GM23248 (cell line): ENCODE results near the gene CD86. TPM values are rescaled to one million over a fixed set of nuclear protein-coding genes. Genes with fewer than 3 reads are reported as not detected.
A peak's percentile ranks its signal among the peaks of the same experiment; 100 is the strongest.

Source experiments
- DNase-seq: peaks from one replicate; pipeline ENCODE4 v3.0.0-alpha.2; 2015
- H2AFZ ChIP-seq: fragments of 200-600 bp; sonication (generic); 2 replicates; pipeline ENCODE4 v1.6.1; 2016; ENCODE audit warnings: antibody characterized with exemption
- H3F3A ChIP-seq: fragments of 200-600 bp; sonication (generic); 2 replicates; pipeline ENCODE4 v1.6.1; 2016; ENCODE audit warnings: mild to moderate bottlenecking, antibody characterized with exemption, mixed run types; ENCODE audit not compliant: insufficient read depth
- H3K27ac ChIP-seq: fragments of 200-600 bp; sonication (generic); 2 replicates; pipeline ENCODE4 v1.5.1; 2016; ENCODE audit warnings: mild to moderate bottlenecking
- H3K27me3 ChIP-seq: fragments of 200-600 bp; sonication (generic); replicated peaks from 2 replicates; pipeline ENCODE4 v1.6.1; 2016; ENCODE audit warnings: mild to moderate bottlenecking; ENCODE audit not compliant: insufficient read depth
- H3K36me3 ChIP-seq: fragments of 200-600 bp; sonication (generic); 2 replicates; pipeline ENCODE4 v1.6.1; 2016; ENCODE audit warnings: low read depth, mild to moderate bottlenecking
- H3K4me1 ChIP-seq: fragments of 200-600 bp; sonication (generic); 2 replicates; pipeline ENCODE4 v1.6.1; 2016; ENCODE audit warnings: mild to moderate bottlenecking; ENCODE audit not compliant: insufficient read depth
- H3K4me2 ChIP-seq: fragments of 200-600 bp; sonication (generic); one replicate; pipeline ENCODE4 v1.6.1; 2016; ENCODE audit warnings: mild to moderate bottlenecking; ENCODE audit not compliant: unreplicated experiment
- H3K4me3 ChIP-seq: fragments of 200-600 bp; sonication (generic); 2 replicates; pipeline ENCODE4 v1.5.1; 2016; ENCODE audit warnings: mild to moderate bottlenecking
- H3K79me2 ChIP-seq: fragments of 200-600 bp; sonication (generic); 2 replicates; pipeline ENCODE4 v1.6.1; 2016; ENCODE audit warnings: mild to moderate bottlenecking; ENCODE audit not compliant: insufficient read depth
- H3K9ac ChIP-seq: fragments of 200-600 bp; sonication (generic); 2 replicates; pipeline ENCODE4 v1.6.1; 2016; ENCODE audit warnings: mild to moderate bottlenecking
- H3K9me2 ChIP-seq: fragments of 200-600 bp; sonication (generic); 2 replicates; pipeline ENCODE4 v1.6.1; 2016; ENCODE audit warnings: mixed run types, mild to moderate bottlenecking, moderate library complexity; ENCODE audit not compliant: insufficient read depth
- H3K9me3 ChIP-seq: fragments of 200-600 bp; sonication (generic); one replicate; pipeline ENCODE4 v1.6.1; 2017; ENCODE audit warnings: low read depth
- H4K20me1 ChIP-seq: fragments of 200-600 bp; sonication (generic); 2 replicates; pipeline ENCODE4 v1.6.0; 2016; ENCODE audit not compliant: insufficient read depth
- EZH2 ChIP-seq: fragments of 200-600 bp; sonication (generic); IDR thresholded peaks from 2 replicates; pipeline ENCODE4 v1.6.1; 2018; ENCODE audit warnings: antibody characterized with exemption, mild to moderate bottlenecking; ENCODE audit not compliant: insufficient read depth, poor library complexity, severe bottlenecking
- EZH2phosphoT487 ChIP-seq: fragments of 200-600 bp; sonication (generic); IDR thresholded peaks from 2 replicates; pipeline ENCODE4 v1.6.1; 2018; ENCODE audit warnings: antibody characterized with exemption, moderate library complexity, mild to moderate bottlenecking, low read depth; ENCODE audit not compliant: insufficient read depth
- WGBS, 2 experiments: methylation state at CpG; one replicate each; pipeline ENCODE4 v1.1.6; 2015 to 2017; ENCODE audit warnings: low lambda C conversion rate in 2 of 2, low coverage in 1 of 2; ENCODE audit errors: missing lambda C conversion rate in 2 of 2; 5-methylcytosine and 5-hydroxymethylcytosine counted together
- in situ Hi-C: fragments of 300-500 bp; cut with MboI; formaldehyde crosslinking; loops from 2 replicates; pipeline ENCODE4 v1.15.0; 2020
- polyA plus RNA-seq: library from polyadenylated mRNA; unstranded; fragments of >200 nt; fragmentation: Nextera tagmentation; extraction: Ambion mirVana; gene quantifications from 2 replicates; pipeline ENCODE4 v1.2.1, GENCODE V29; 2016
- total RNA-seq: library from RNA; depleted of rRNA; stranded (reverse); fragments of >200 nt; shearing (Covaris generic); gene quantifications from 2 replicates; pipeline ENCODE4 v1.2.3, GENCODE V29; 2014

CD86 gene
- total and polyA plus RNA-seq, 2 experiments from 2014 or later, result not detected

GRCh38 chr3:122105626-122106025, 50.5 kb downstream of the CD86 start:
- peak; percentile 48 for DNase-seq
- no peak overlapping the region for H2AFZ ChIP-seq
- H3K9ac ChIP-seq, result no peak overlapping the region
- H3K4me2 ChIP-seq, result no peak overlapping the region
- peaks cover 14% of the 10 kb centered on the region for H3K27me3 ChIP-seq
- no peak overlapping the region for H3K4me3 ChIP-seq
- no peaks in the 10 kb centered on the region for H3K9me3 ChIP-seq
- H4K20me1 ChIP-seq, result no peaks in the 10 kb centered on the region
- H3K9me2 ChIP-seq, result no peaks in the 10 kb centered on the region
- TF ChIP-seq EZH2phosphoT487 (no peak), EZH2 (no peak)
- H3K79me2 ChIP-seq, result no peaks in the 10 kb centered on the region
- H3K4me1 ChIP-seq, result no peaks in the 10 kb centered on the region
- no peak overlapping the region for H3K27ac ChIP-seq
- H3K36me3 ChIP-seq, result no peaks in the 10 kb centered on the region
- no peaks in the 10 kb centered on the region for H3F3A ChIP-seq
- in situ Hi-C loops, result no loop called here
- 6 to 9% methylated on average over 2 of the region's 2 CpGs for WGBS, 2 experiments

- Histone ChIP-seq H3K36me3 (no peaks in the 10 kb centered on the region), H3F3A (no peaks in the 10 kb centered on the region), H3K9ac (no peak overlapping the region), H3K4me1 (no peaks in the 10 kb centered on the region), H3K27me3 (peaks cover 14% of the 10 kb centered on the region), H3K79me2 (no peaks in the 10 kb centered on the region), H3K27ac (no peak overlapping the region), H2AFZ (no peak overlapping the region), H3K9me3 (no peaks in the 10 kb centered on the region), H3K9me2 (no peaks in the 10 kb centered on the region), H4K20me1 (no peaks in the 10 kb centered on the region), H3K4me3 (no peak overlapping the region), H3K4me2 (no peak overlapping the region)
- TF ChIP-seq EZH2, result no peak
- TF ChIP-seq EZH2phosphoT487, result no peak
- no peak for DNase-seq
- in situ Hi-C loops, result no loop called here
- WGBS, 2 experiments, result 50 to 56% methylated on average over 2 of the region's 2 CpGs
Observed at GRCh38 chr3:122107171-122107570, 52.0 kb downstream of the CD86 start.

- H3K4me1 ChIP-seq, result no peaks in the 10 kb centered on the region
- no peak for DNase-seq
- no peak overlapping the region for H3K27ac ChIP-seq
- H3K27me3 ChIP-seq, result peaks cover 8% of the 10 kb centered on the region; the same call in 1 of the 2 replicates
- no peak overlapping the region for H3K4me3 ChIP-seq
- H2AFZ ChIP-seq, result no peak overlapping the region
- no peak for TF ChIP-seq EZH2
- TF ChIP-seq EZH2phosphoT487, result no peak
- H4K20me1 ChIP-seq, result no peaks in the 10 kb centered on the region
- H3K36me3 ChIP-seq, result no peaks in the 10 kb centered on the region
- no peaks in the 10 kb centered on the region for H3K9me3 ChIP-seq
- no peaks in the 10 kb centered on the region for H3F3A ChIP-seq
- no peak overlapping the region for H3K9ac ChIP-seq
- H3K4me2 ChIP-seq, result no peak overlapping the region
- no peaks in the 10 kb centered on the region for H3K9me2 ChIP-seq
- 10 to 16% methylated on average over 1 of the region's 1 CpG for WGBS, 2 experiments
- in situ Hi-C loops, result no loop called here
- no peaks in the 10 kb centered on the region for H3K79me2 ChIP-seq
Observed at GRCh38 chr3:122111974-122112373, 56.8 kb downstream of the CD86 start.

- H3K27ac ChIP-seq, result no peak overlapping the region
- no peaks in the 10 kb centered on the region for H3K9me2 ChIP-seq
- H2AFZ ChIP-seq, result no peak overlapping the region
- H4K20me1 ChIP-seq, result no peaks in the 10 kb centered on the region
- no peaks in the 10 kb centered on the region for H3K36me3 ChIP-seq
- peaks cover 6% of the 10 kb centered on the region; the same call in 1 of the 2 replicates for H3K27me3 ChIP-seq
- H3K4me2 ChIP-seq, result no peak overlapping the region
- TF ChIP-seq EZH2phosphoT487, result no peak
- TF ChIP-seq EZH2, result no peak
- 4 to 5% methylated on average over 1 of the region's 1 CpG for WGBS, 2 experiments
- DNase-seq, result no peak
- H3K79me2 ChIP-seq, result no peaks in the 10 kb centered on the region
- H3K9me3 ChIP-seq, result no peaks in the 10 kb centered on the region
- no peaks in the 10 kb centered on the region for H3K4me1 ChIP-seq
- H3K4me3 ChIP-seq, result no peak overlapping the region
- in situ Hi-C loops, result no loop called here
- no peak overlapping the region for H3K9ac ChIP-seq
- no peaks in the 10 kb centered on the region for H3F3A ChIP-seq
Observed at GRCh38 chr3:122112754-122113153, 57.6 kb downstream of the CD86 start.

- Histone ChIP-seq H3K36me3 (no peaks in the 10 kb centered on the region), H3F3A (no peaks in the 10 kb centered on the region), H3K9me2 (no peaks in the 10 kb centered on the region), H4K20me1 (no peaks in the 10 kb centered on the region), H3K27ac (no peak overlapping the region), H3K9ac (no peak overlapping the region), H3K4me3 (no peak overlapping the region), H3K4me1 (no peaks in the 10 kb centered on the region), H2AFZ (no peak overlapping the region), H3K79me2 (no peaks in the 10 kb centered on the region), H3K9me3 (no peaks in the 10 kb centered on the region), H3K27me3 (no peaks in the 10 kb centered on the region; the same call in none of the 2 replicates), H3K4me2 (no peak overlapping the region)
- in situ Hi-C loops, result no loop called here
- 12 to 16% methylated on average over 1 of the region's 1 CpG for WGBS, 2 experiments
- no peak for DNase-seq
- TF ChIP-seq EZH2phosphoT487, result no peak
- no peak for TF ChIP-seq EZH2
Observed at GRCh38 chr3:122123850-122124249, 68.7 kb downstream of the CD86 start.
